ENCODE measurements around the gene PLBD2. TPM values are rescaled to one million over a fixed set of nuclear protein-coding genes. Genes with fewer than 3 reads are reported as not detected.

Gene PLBD2
- total RNA-seq, 1 donor from 2014 or later = 23.3 TPM

- DNase-seq (ENCODE audit: low spot score) (no peak), ATAC-seq (no peak)
These were observed 56.2 kb downstream of the PLBD2 start for GRCh38 chr12:113414519-113415038.

GRCh38 chr12:113416091-113416754 lies 57.8 kb downstream of the PLBD2 start:
- no peak for DNase-seq (ENCODE audit: low spot score)
- peak; percentile 4 for ATAC-seq

- ATAC-seq (peak; percentile 67), DNase-seq (ENCODE audit: low spot score) (peak; percentile 97)
These were observed 60.0 kb downstream of the PLBD2 start for GRCh38 chr12:113418213-113418879.

- ATAC-seq (peak; percentile 15), DNase-seq (ENCODE audit: low spot score) (peak; percentile 73)
These were observed 62.7 kb downstream of the PLBD2 start for GRCh38 chr12:113420996-113421595.

GRCh38 chr12:113422030-113422885 lies 63.9 kb downstream of the PLBD2 start, which contains the start of gene SDSL:
TSS of gene SDSL (plus strand) at chr12:113422380. CDS start at chr12:113427983, 5,603 bp downstream.
- peak; percentile 87 for DNase-seq (ENCODE audit: low spot score)
- peak; percentile 62 for ATAC-seq

- DNase-seq (ENCODE audit: low spot score) = no peak
- ATAC-seq = no peak
These were observed 64.7 kb downstream of the PLBD2 start for GRCh38 chr12:113422886-113423669.

- no peak for DNase-seq (ENCODE audit: low spot score)
- no peak for ATAC-seq
These were observed 66.1 kb downstream of the PLBD2 start for GRCh38 chr12:113424456-113424855.

GRCh38 chr12:113424915-113425823 lies 66.8 kb downstream of the PLBD2 start:
- peak; percentile 50 for ATAC-seq
- peak; percentile 67 for DNase-seq (ENCODE audit: low spot score)

- DNase-seq (ENCODE audit: low spot score) = no peak
- ATAC-seq = no peak
These were observed 67.6 kb downstream of the PLBD2 start for GRCh38 chr12:113425960-113426453.

- ATAC-seq (no peak), DNase-seq (ENCODE audit: low spot score) (no peak)
These were observed 69.5 kb downstream of the PLBD2 start for GRCh38 chr12:113427882-113428281.

GRCh38 chr12:113428482-113428881 lies 70.1 kb downstream of the PLBD2 start:
- no peak for ATAC-seq
- DNase-seq (ENCODE audit: low spot score) = no peak

- DNase-seq (ENCODE audit: low spot score) = no peak
- no peak for ATAC-seq
These were observed 74.6 kb downstream of the PLBD2 start for GRCh38 chr12:113432986-113433385.

GRCh38 chr12:113435367-113435766 lies 77.0 kb downstream of the PLBD2 start:
- no peak for DNase-seq (ENCODE audit: low spot score)

GRCh38 chr12:113436586-113436985 lies 78.2 kb downstream of the PLBD2 start:
- DNase-seq (ENCODE audit: low spot score) = no peak
- ATAC-seq = no peak

More at GRCh38 chr12:113435367-113435766, 77.0 kb downstream of the PLBD2 start:
- ATAC-seq = no peak

- ATAC-seq (no peak), DNase-seq (ENCODE audit: low spot score) (no peak)
These were observed 78.8 kb downstream of the PLBD2 start for GRCh38 chr12:113436993-113437728.

GRCh38 chr12:113437729-113438100 lies 79.3 kb downstream of the PLBD2 start:
- no peak for DNase-seq (ENCODE audit: low spot score)
- no peak for ATAC-seq

GRCh38 chr12:113438523-113439300 lies 80.3 kb downstream of the PLBD2 start:
- no peak for ATAC-seq
- no peak for DNase-seq (ENCODE audit: low spot score)

GRCh38 chr12:113439301-113439597 lies 80.9 kb downstream of the PLBD2 start:
- DNase-seq (ENCODE audit: low spot score) (no peak), ATAC-seq (no peak)
